Endothelial cell (in vitro differentiated cells): ENCODE data around the gene TBC1D22A. TPM values are rescaled to one million over a fixed set of nuclear protein-coding genes. Genes with fewer than 3 reads are reported as not detected.

Experiments
- DNase-seq: peaks from one replicate; pipeline ENCODE4 v3.0.0; 2021; ENCODE audit warnings: low spot score
- H3K27ac Mint-ChIP-seq: one replicate; pipeline ENCODE4 v1.8.0; 2021; ENCODE audit warnings: mixed read lengths, inconsistent platforms; ENCODE audit not compliant: unreplicated experiment
- H3K27me3 Mint-ChIP-seq: one replicate; pipeline ENCODE4 v1.8.0; 2021; ENCODE audit warnings: mild to moderate bottlenecking, moderate library complexity, mixed read lengths, inconsistent platforms; ENCODE audit not compliant: unreplicated experiment
- H3K36me3 Mint-ChIP-seq: one replicate; pipeline ENCODE4 v1.8.0; 2021; ENCODE audit warnings: mild to moderate bottlenecking, low read depth, mixed read lengths, inconsistent platforms; ENCODE audit not compliant: unreplicated experiment
- H3K4me1 Mint-ChIP-seq: one replicate; pipeline ENCODE4 v1.8.0; 2021; ENCODE audit warnings: mild to moderate bottlenecking, mixed read lengths, inconsistent platforms; ENCODE audit not compliant: unreplicated experiment
- H3K4me3 Mint-ChIP-seq: one replicate; pipeline ENCODE4 v1.8.0; 2021; ENCODE audit warnings: mild to moderate bottlenecking, mixed read lengths, inconsistent platforms; ENCODE audit not compliant: unreplicated experiment
- H3K9me3 Mint-ChIP-seq: one replicate; pipeline ENCODE4 v1.8.0; 2021; ENCODE audit warnings: mixed read lengths, inconsistent platforms; ENCODE audit not compliant: unreplicated experiment
- total RNA-seq: library from RNA; stranded (reverse); fragmentation: NEBNext Ultra II Directional; extraction: Animal tissue kit (Norgen Biotek cat#: 25700); gene quantifications from one replicate; pipeline ENCODE4 v1.2.1, GENCODE V29; 2021; ENCODE audit not compliant: unreplicated experiment
- TF ChIP-seq, protein P1 (sequence below): fragments of 200-600 bp; sonication (generic); IDR thresholded peaks from one replicate; pipeline ENCODE4 v1.5.0; 2021; ENCODE audit warnings: antibody characterized with exemption; ENCODE audit not compliant: unreplicated experiment

TBC1D22A gene
- total RNA-seq, 1 donor from 2014 or later = 25.3 TPM

DNA sequence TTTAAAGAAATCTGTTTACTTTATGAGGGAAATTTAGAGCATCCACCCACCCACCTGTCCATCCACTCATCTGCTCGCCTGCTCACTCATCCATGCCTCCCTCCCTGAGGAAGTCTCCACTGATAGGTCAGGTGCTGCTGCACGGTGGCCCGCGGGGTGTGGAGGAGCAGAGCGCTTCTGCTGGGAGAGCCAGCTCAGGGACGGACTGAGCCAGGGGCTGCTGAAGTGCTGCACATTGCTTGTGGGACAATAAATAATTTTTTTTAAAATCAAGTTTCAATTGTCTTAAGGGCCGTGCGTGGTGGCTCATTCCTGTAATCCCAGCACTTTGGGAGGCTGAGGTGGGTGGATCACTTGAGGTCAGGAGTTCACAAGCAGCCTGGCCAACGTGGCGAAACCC, 148.9 kb downstream of the TBC1D22A start:
- H3K36me3 Mint-ChIP-seq = peaks cover 40% of the 10 kb centered on the region
- H3K27ac Mint-ChIP-seq = no peak overlapping the region
- H3K9me3 Mint-ChIP-seq = no peaks in the 10 kb centered on the region
- H3K4me3 Mint-ChIP-seq = no peak overlapping the region
- TF ChIP-seq, protein P1, sequence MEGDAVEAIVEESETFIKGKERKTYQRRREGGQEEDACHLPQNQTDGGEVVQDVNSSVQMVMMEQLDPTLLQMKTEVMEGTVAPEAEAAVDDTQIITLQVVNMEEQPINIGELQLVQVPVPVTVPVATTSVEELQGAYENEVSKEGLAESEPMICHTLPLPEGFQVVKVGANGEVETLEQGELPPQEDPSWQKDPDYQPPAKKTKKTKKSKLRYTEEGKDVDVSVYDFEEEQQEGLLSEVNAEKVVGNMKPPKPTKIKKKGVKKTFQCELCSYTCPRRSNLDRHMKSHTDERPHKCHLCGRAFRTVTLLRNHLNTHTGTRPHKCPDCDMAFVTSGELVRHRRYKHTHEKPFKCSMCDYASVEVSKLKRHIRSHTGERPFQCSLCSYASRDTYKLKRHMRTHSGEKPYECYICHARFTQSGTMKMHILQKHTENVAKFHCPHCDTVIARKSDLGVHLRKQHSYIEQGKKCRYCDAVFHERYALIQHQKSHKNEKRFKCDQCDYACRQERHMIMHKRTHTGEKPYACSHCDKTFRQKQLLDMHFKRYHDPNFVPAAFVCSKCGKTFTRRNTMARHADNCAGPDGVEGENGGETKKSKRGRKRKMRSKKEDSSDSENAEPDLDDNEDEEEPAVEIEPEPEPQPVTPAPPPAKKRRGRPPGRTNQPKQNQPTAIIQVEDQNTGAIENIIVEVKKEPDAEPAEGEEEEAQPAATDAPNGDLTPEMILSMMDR = no peak
- no peak for DNase-seq
- H3K4me1 Mint-ChIP-seq = no peaks in the 10 kb centered on the region
- H3K27me3 Mint-ChIP-seq = peaks cover 9% of the 10 kb centered on the region

DNA sequence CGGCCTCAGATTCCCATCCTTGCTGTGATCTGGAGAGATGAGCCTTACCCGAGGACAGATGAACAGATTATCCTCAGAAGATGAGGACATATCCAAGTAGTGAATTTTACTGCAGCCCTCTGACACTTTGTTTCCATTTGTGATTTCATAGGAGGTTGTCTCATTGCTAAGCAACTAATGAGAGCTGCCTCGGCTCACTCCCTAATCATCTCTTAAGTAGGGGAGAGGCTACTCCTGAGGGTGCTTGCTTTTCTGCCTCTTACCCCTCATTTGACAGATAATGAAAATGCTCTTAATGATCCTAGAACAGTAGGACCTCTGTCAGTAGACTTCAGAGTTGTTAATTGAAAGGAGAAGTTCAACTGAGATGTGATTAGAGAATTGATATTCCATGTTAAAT, 150.9 kb downstream of the TBC1D22A start:
- Mint-ChIP-seq H3K4me3 (no peak overlapping the region), H3K27ac (no peak overlapping the region), H3K27me3 (peaks cover 7% of the 10 kb centered on the region), H3K4me1 (no peaks in the 10 kb centered on the region), H3K9me3 (no peaks in the 10 kb centered on the region), H3K36me3 (peaks cover 41% of the 10 kb centered on the region)
- DNase-seq = no peak
- TF ChIP-seq, protein P1 = no peak

DNA sequence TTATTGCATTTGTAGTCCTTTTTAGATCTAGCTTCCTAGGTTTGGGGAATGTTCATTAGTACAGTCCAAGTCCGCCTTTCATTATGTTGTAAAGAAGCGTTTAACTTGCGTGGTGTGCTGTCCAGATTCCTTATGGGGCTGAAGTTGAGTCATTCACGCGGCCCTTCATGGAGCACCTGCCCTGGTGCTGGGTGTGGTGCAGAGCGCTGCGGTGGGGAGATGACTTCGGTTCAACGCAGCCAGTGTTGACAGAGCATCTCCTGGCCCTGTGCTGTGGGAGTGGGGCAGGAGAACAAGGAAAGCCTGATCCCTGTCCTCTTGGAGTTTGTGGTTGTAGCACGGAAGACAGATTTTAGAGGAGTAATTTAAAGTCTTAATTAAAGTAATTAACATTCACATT, 152.0 kb downstream of the TBC1D22A start:
- TF ChIP-seq, protein P1 = no peak
- H3K4me1 Mint-ChIP-seq = peaks cover 4% of the 10 kb centered on the region
- DNase-seq = no peak
- H3K27me3 Mint-ChIP-seq = peaks cover 8% of the 10 kb centered on the region
- H3K9me3 Mint-ChIP-seq = no peaks in the 10 kb centered on the region
- H3K4me3 Mint-ChIP-seq = no peak overlapping the region
- H3K27ac Mint-ChIP-seq = no peak overlapping the region
- H3K36me3 Mint-ChIP-seq = peaks cover 50% of the 10 kb centered on the region

DNA sequence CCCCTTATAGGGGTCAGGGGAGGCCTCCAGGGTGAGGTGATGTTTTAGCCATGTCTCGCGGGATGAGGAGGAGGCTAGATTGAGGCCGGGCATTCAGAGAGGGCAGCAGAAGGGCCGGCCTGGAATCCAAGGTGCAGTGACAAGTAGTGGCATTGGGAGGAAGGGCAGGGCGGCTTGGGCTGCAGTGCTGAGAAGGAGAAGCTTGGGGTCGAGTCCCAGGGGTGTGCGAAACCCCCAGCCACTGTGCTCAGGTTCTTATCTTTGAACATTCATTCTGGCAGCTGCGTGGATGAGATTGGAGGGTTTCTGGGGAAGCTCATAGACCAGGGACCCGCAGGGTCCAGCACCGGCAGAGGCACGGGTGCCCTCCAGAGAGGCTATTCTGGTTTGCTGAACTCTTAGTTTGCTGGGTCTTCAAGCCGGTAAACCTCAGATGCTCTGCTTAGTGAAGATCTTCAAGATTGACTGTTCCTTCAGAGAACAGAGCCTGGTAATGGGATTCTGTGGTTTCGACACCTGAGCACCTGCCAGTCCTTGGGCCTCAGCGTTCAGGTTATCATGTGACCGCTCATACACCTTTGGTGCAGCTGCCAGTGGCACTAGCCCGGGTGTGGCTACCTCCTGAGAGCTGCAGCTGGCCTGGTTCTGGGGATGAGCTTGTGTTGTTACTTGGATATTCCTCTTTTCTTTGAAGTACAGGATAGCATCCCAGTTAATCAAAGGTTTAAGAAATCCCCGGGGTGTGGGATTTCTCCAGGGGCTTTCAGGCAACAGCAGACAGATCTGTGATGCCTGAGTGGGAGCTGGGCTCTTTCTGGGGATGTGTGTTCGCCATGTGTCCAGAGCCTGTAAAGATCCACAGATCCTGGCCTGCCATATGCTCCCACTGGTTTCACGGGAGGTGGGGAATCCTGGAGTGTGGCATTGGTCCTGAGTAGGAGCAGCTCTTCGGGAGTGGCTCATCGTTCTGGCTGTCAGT, 152.8 kb downstream of the TBC1D22A start:
- Mint-ChIP-seq H3K27ac (no peak overlapping the region), H3K36me3 (peaks cover 45% of the 10 kb centered on the region), H3K27me3 (peaks cover 6% of the 10 kb centered on the region), H3K4me3 (no peak overlapping the region), H3K4me1 (peaks cover 8% of the 10 kb centered on the region), H3K9me3 (no peaks in the 10 kb centered on the region)
- TF ChIP-seq, protein P1 = no peak
- no peak for DNase-seq
